Measurements from ENCODE around the gene CGA.

DNA sequence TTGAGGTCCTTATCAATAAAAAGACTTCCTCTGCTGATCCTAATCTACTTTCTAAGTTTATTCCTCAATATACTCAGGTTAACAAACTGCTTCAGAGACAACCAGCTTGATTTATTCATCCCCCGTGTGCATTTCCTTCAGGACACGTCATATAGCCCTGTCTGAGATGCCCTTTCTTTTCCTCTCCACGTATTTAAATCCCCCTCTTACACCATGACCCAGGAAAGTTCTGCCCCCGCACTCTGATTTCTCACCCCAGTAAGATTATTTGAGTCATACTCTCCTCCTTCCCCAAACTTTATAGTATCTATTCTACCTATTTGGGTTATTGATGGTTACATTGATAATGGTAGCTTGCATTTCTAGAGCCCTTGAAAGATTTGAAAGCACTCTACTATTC lies 9.8 kb upstream of the CGA start:
- TF ChIP-seq, protein P1, sequence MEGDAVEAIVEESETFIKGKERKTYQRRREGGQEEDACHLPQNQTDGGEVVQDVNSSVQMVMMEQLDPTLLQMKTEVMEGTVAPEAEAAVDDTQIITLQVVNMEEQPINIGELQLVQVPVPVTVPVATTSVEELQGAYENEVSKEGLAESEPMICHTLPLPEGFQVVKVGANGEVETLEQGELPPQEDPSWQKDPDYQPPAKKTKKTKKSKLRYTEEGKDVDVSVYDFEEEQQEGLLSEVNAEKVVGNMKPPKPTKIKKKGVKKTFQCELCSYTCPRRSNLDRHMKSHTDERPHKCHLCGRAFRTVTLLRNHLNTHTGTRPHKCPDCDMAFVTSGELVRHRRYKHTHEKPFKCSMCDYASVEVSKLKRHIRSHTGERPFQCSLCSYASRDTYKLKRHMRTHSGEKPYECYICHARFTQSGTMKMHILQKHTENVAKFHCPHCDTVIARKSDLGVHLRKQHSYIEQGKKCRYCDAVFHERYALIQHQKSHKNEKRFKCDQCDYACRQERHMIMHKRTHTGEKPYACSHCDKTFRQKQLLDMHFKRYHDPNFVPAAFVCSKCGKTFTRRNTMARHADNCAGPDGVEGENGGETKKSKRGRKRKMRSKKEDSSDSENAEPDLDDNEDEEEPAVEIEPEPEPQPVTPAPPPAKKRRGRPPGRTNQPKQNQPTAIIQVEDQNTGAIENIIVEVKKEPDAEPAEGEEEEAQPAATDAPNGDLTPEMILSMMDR (IDR thresholded peaks at IDR 0.05 in 8 of 11, conservative IDR thresholded peaks at IDR 0.05 in 3 of 11) = no peak
- TF ChIP-seq POLR2AphosphoS5 (IDR thresholded peaks at IDR 0.05) = no peak
- TF ChIP-seq POLR2A (IDR thresholded peaks at IDR 0.05) = no peak
